GM23338 (cell line): ENCODE results near the gene LUZP2.

Experiments
- TF ChIP-seq, protein P1 (sequence below), 2 experiments: fragments of 200-600 bp in 1 of 2; sonication (generic) in 1 of 2; conservative IDR thresholded peaks; 2 replicates each; pipeline versions ENCODE4 v1.5.1 to v1.6.1; 2016 to 2017; ENCODE audit warnings: antibody characterized with exemption in 2 of 2, low read depth in 2 of 2, mild to moderate bottlenecking in 2 of 2, moderate library complexity in 1 of 2
- TF ChIP-seq, protein P2 (sequence below): IDR thresholded peaks from one replicate; pipeline ENCODE4 v1.6.1; 2018; ENCODE audit warnings: antibody characterized with exemption; ENCODE audit not compliant: unreplicated experiment

DNA sequence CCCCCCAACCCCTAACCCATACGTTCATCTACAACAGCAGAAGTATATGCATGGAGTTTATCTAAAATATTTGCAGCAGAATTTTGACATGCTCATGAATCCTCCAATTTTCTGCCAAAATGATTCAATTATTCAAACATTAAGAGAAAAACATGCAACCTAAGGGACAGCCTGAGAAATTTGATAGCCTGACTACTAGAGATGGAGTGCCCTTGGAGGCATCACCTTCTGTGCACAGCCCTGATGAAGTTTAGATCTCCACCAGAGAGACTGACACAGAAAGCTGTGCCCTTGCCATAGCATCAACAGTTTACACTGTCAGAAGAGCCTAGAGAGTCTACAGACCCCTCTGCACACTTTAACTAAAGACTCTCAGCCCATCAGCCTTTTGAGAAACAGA lies 217.7 kb downstream of the LUZP2 start:
- TF ChIP-seq, protein P1, sequence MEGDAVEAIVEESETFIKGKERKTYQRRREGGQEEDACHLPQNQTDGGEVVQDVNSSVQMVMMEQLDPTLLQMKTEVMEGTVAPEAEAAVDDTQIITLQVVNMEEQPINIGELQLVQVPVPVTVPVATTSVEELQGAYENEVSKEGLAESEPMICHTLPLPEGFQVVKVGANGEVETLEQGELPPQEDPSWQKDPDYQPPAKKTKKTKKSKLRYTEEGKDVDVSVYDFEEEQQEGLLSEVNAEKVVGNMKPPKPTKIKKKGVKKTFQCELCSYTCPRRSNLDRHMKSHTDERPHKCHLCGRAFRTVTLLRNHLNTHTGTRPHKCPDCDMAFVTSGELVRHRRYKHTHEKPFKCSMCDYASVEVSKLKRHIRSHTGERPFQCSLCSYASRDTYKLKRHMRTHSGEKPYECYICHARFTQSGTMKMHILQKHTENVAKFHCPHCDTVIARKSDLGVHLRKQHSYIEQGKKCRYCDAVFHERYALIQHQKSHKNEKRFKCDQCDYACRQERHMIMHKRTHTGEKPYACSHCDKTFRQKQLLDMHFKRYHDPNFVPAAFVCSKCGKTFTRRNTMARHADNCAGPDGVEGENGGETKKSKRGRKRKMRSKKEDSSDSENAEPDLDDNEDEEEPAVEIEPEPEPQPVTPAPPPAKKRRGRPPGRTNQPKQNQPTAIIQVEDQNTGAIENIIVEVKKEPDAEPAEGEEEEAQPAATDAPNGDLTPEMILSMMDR (conservative IDR thresholded peaks at IDR 0.05; ENCODE audit: low read depth in 2 of 2) = no peak
- TF ChIP-seq, protein P2, sequence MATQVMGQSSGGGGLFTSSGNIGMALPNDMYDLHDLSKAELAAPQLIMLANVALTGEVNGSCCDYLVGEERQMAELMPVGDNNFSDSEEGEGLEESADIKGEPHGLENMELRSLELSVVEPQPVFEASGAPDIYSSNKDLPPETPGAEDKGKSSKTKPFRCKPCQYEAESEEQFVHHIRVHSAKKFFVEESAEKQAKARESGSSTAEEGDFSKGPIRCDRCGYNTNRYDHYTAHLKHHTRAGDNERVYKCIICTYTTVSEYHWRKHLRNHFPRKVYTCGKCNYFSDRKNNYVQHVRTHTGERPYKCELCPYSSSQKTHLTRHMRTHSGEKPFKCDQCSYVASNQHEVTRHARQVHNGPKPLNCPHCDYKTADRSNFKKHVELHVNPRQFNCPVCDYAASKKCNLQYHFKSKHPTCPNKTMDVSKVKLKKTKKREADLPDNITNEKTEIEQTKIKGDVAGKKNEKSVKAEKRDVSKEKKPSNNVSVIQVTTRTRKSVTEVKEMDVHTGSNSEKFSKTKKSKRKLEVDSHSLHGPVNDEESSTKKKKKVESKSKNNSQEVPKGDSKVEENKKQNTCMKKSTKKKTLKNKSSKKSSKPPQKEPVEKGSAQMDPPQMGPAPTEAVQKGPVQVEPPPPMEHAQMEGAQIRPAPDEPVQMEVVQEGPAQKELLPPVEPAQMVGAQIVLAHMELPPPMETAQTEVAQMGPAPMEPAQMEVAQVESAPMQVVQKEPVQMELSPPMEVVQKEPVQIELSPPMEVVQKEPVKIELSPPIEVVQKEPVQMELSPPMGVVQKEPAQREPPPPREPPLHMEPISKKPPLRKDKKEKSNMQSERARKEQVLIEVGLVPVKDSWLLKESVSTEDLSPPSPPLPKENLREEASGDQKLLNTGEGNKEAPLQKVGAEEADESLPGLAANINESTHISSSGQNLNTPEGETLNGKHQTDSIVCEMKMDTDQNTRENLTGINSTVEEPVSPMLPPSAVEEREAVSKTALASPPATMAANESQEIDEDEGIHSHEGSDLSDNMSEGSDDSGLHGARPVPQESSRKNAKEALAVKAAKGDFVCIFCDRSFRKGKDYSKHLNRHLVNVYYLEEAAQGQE = no peak
